NCI-H510A (cell line): ENCODE measurements around the gene GADD45G.

Source experiments
- DNase-seq: peaks from one replicate; lab custom pipeline; 2025; lab: John Stamatoyannopoulos, UW

GADD45G gene

DNA sequence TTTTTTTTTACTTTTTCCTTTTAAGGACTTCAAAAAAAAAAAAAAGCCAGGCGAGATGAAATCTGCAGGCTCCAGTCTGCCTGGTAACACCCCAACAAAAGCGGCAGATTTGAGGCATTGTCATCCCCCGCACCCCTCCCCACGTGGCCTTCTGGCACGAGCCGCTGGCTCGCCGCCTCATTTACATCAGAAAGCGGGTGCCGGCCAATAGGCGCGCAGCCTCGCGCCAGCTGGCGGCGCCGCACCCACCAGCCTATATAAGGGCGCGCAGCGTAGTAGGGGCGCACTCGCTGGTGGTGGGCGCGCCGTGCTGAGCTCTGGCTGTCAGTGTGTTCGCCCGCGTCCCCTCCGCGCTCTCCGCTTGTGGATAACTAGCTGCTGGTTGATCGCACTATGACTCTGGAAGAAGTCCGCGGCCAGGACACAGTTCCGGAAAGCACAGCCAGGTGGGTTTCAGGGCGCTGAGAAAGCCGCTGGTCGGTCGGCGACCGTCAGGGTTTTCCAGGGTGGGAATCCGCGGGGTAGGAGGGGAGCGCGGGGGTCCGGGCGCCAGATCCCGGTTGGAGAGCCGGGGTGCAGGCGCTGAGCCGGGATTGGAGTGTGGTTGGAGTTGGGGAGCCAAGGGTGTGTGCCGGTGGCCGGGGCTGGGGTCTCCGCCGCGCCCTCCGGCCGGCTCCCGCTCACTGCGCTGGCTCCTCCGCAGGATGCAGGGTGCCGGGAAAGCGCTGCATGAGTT is at the start of gene GADD45G:
Gene GADD45G (plus strand): TSS at position 284 of the 736 bp plus-strand sequence. CDS start 110 bp downstream, at position 394.
- DNase-seq = peak; percentile 92

DNA sequence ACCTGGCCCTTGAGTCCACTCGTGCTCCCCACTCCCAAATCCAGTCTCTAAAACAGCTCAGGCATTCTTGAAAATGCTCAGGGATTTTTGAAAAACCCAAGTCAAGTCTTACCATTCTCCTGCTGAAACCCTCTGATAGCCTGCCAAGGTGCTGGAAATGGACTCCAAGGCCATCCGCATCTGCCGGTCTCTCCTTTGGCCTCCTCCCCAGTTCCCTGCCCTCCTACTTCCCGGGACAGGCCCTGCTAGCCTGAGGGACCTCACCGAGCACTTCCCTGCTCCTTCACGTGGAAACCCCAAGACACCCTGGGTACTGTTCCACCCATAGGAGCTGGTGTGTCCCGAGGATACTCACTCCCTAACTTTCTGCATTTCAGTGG is 49.8 kb upstream of the GADD45G start:
- DNase-seq = no peak

DNA sequence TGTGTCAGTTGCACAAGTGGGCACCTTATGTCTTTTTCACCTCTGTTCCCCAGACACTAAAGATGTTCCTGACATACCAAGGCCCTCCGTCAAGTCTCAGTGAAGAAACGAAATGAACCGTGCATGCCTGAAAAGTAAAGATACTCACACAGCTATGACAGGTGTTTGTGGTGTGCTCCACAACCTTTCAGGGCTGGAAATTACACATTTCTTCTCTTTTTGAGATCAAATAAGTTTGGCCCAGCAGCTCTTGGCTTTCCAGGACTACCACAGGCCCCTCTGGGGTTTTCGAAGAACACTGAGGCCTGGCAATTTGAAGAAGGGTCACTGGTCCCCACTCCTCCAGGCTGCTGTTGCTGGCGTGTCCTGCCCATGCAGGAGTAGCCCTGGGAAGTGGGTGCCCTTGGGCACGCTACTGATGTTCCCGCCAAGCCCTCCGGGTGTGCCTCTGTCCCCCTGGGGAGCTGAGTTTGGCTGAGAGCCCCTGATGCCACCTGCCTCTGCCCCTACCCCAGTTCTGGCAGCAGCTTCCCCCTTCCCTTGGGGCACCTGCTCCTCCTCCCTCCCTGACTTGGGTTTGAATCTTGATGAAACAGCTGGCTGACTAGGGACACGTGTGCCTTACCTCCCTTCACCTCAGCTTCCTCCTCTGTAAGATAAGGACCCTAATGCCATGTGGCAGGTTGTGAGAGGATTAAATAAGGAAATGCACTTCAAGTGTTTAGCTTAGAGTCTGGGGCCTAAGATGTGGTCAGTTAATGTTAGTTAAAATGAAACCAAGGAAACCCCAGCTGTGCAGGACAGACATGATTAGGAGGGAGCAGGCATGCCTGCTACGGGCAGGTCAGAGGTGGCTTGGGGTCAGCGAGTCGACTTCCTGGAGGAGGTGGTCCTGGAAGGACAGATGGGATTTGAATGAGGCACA is 49.1 kb upstream of the GADD45G start:
- DNase-seq = no peak

- no peak for DNase-seq
Observed at GRCh38 chr9:89558196-89558899, 46.5 kb upstream of the GADD45G start.

DNA sequence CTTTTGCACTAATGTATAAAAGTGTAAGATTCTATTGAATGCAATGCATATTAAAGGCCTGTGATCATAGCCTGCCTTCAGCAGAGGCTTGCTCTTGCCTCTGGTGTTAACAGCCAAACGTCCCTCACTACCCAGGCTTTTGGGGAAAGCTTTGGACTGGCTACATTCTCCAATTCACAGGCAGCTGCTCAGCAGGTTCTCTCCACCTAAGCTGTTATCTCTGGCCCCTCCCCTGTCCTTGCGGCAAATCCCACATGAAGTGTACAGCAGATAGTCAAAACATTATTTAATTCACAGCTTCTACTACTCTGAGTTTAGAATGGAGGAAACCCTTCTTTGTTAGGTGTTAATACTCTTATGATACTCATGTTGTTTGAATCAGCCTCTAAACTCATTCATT is 45.9 kb upstream of the GADD45G start:
- no peak for DNase-seq

DNA sequence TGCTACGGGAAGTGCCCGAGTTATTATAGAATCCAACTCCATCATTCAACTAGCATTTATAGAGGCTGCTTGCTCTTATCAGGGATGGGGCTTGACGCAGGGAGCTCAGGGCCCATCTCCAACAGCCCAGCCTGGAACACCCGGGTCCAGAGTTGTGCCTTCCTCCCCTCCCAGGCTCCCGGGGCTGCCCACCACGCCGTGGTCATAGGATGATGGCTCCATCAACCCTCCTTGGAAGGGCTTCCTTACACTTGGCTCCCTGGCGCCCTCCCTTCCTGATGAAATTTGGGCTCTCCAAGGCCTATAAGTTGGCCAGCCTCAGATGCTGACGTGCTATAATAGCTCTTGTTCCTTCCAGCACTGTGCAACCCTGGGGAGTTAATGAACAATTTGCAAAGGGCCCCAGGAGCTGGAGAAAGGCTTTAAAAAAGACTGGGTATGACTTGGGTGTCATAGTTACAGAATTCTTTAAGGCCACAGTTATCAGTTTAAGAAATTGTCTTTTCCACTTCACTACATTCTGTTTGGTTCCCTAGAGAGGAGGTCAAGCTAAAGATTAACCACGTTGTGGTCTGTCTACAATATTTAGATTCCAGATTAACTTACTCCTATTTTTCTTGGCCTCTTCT is 42.5 kb upstream of the GADD45G start:
- no peak for DNase-seq

DNA sequence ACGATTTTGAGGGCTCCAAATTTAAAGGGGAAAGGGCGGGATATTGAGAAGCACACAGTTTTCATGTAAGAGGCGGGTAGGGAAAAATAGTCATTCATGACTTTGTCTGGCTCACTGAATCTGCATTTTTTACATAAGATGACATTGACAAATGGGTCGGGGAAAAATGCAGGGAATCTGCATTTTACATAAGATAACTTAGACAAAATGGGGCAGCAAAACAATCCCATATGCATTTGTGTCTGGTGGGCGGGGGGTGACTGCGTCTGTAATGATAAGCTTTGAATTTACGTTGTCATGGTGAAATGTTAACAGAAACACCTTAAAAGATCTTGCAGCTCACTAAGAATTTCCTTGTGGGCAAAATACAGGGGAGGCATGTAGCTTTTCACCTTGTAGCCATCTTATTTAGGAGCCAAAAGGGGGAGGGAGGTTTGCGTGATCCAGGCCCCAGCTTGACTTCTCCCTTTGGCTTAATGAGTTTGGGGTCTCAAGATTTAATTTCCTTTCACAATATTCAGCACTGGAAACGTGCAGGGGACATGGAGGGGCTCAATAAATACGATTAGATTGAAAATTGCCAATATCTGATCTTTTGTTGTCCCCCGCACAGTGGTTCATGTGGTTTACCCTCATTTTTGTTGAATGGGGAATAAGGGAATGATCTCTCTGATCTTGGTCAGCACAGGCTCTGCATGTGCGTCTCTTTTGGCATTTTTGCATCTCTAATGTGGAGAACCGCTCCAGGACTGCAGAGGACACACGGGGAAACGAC is 41.1 kb upstream of the GADD45G start:
- no peak for DNase-seq

GRCh38 chr9:89564346-89564878 is 40.4 kb upstream of the GADD45G start:
- peak; percentile 89 for DNase-seq

DNA sequence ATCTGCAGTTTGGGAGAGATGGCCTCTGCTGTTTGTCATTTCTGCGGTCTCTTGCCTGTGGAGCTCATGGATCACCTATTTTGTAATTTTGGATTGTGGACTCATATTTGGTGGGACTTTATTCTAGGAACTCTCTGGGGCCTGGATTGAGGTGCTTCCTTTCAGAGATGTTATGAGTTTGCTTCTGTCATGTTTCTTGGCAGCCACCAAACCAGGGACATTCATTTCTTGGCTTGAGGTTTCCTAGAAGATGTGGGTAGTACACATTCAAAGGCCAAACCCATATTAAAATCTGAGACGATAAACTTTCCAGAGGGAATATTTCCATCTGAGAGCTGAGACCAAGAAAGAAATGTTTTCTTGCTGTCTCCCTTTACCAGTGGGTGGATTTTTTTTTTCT is 37.2 kb upstream of the GADD45G start:
- DNase-seq = no peak

DNA sequence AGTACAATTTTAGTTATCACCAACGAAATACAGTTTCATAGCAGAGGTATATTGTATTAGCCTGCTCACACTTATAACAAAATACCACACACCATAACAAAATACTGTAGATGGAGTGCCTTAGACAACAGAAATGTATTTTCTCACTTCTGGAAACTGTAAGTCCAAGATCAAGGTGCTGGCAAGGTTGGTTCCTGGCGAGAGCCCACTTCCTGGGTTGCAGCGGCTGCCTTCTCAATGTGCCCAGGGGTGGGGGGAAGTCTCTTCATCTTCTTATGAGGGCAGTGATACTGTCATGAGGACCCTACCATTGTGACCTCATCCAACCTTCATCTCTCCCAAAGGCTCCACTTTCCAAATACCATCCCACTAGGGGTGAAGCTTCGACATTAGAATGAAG is 30.5 kb upstream of the GADD45G start:
- no peak for DNase-seq

- no peak for DNase-seq
Observed at GRCh38 chr9:89576404-89576839, 28.4 kb upstream of the GADD45G start.

- DNase-seq = no peak
Observed at GRCh38 chr9:89577363-89577762, 27.4 kb upstream of the GADD45G start.

- no peak for DNase-seq
Observed at GRCh38 chr9:89579741-89580385, 24.9 kb upstream of the GADD45G start.

GRCh38 chr9:89586311-89586710 is 18.5 kb upstream of the GADD45G start:
- DNase-seq = no peak

GRCh38 chr9:89588271-89588879 is 16.4 kb upstream of the GADD45G start:
- DNase-seq = no peak

DNA sequence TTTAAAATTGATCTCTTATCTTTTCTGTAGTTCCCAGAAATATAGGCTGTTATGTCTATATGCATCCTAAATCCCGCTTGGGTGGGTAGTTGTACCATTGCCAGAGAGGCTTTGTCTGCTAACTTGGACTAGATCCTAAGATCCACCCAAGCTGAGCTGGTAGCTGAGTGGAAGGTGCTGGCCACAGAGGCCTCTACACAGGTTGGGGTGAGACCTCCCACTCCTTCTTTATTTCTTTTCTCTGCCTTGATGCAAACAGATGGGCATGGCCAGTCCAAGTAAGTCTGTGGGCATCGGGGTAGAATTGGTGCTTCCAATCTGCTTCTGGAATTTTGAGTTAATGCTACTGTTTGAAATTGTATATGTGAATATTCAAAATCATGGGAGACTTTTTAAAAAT is 14.4 kb upstream of the GADD45G start:
- DNase-seq = no peak

GRCh38 chr9:89591274-89592212 is 13.3 kb upstream of the GADD45G start:
- DNase-seq = no peak

DNA sequence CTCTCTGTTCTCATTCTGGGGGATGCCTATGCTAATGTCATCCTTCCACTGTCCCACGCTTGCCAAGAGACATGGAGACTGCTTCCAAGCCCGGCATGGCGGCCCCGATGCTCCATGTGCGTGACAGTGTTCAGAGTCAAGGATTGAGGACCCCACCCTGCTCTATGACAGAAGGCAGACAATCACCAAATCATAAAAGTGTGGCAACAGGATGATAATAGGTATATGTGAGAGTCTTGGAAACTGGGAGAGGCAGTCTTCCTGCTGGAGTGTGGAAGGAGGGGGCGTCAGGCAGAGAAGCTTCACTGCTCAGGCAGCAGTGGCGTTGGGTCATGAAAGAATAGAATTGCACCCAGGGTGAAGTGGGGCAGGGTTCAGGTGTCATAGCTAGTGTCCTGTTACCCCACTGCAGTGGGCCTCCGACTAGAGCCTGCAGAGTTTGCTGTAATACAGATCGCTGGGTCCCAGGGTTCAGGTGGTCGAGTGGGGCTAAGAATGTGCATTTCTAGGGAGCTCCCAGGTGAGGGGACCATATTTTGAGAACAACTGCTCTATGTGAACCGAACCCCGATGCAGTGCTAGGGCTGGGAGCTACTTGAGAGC is 12.5 kb upstream of the GADD45G start:
- DNase-seq = no peak
